Panc1 (cell line): Measurements from ENCODE around the gene CENPP. TPM values are rescaled to one million over a fixed set of nuclear protein-coding genes. Genes with fewer than 3 reads are reported as not detected.

ENCODE experiments used
- ATAC-seq: fragments of 200-7000 bp; cut with Tn5 transposase; 2 replicates; pipeline ENCODE4 v1.9.1; 2020; ENCODE audit warnings: mild to moderate bottlenecking, moderate library complexity
- BruUV-seq: library from RNA; stranded (reverse); fragments of 400-500 nt; replicated peaks from 2 replicates; lab custom pipeline; 2021; lab: Mats Ljungman, UMichigan
- CTCF ChIA-PET: fragments of 300-600 bp; sonication (Branson Sonifier 250); formaldehyde crosslinking; loops from one replicate; lab custom pipeline; 2022; ENCODE audit warnings: antibody characterized with exemption; lab: Charles Lee
- POLR2A ChIA-PET: fragments of 300-600 bp; sonication (Branson Sonifier 250); formaldehyde crosslinking; loops from one replicate; lab custom pipeline; 2022; ENCODE audit warnings: antibody characterized with exemption; lab: Charles Lee
- DNase-seq: peaks from one replicate; pipeline ENCODE4 v3.0.0-alpha.2; 2010; ENCODE audit warnings: low read depth, low spot score
- H3K27ac ChIP-seq: 2 replicates; pipeline ENCODE4 v1.5.1; 2011; ENCODE audit warnings: mild to moderate bottlenecking, low read length, inconsistent platforms
- H3K27me3 ChIP-seq: fragments of 200-500 bp; sonication (Bioruptor generic); 2 replicates; pipeline ENCODE4 v1.6.0; 2014; ENCODE audit warnings: low read length, inconsistent platforms; ENCODE audit not compliant: control insufficient read depth, insufficient read depth
- H3K36me3 ChIP-seq: fragments of 200-500 bp; sonication (Bioruptor generic); 2 replicates; pipeline ENCODE4 v1.5.1; 2014; ENCODE audit warnings: inconsistent platforms, mild to moderate bottlenecking, low read length, moderate library complexity; ENCODE audit not compliant: control insufficient read depth, insufficient read depth
- H3K4me1 ChIP-seq: 2 replicates; pipeline ENCODE4 v1.5.1; 2011; ENCODE audit warnings: inconsistent platforms, mild to moderate bottlenecking, low read length, moderate library complexity; ENCODE audit not compliant: control insufficient read depth, insufficient read depth
- H3K4me3 ChIP-seq, 2 experiments: 2 replicates each; pipeline ENCODE4 v1.5.1; 2011 to 2012; ENCODE audit warnings: low read depth in 2 of 2, low read length in 2 of 2, mild to moderate bottlenecking in 2 of 2, inconsistent platforms in 1 of 2, moderate library complexity in 1 of 2
- H3K9me3 ChIP-seq: fragments of 200-500 bp; sonication (Bioruptor generic); 2 replicates; pipeline ENCODE4 v1.5.1; 2014; ENCODE audit warnings: low read depth, mild to moderate bottlenecking, inconsistent platforms, low read length, moderate library complexity; ENCODE audit not compliant: control insufficient read depth, insufficient read depth
- POLR2AphosphoS5 ChIP-seq: IDR thresholded peaks from 2 replicates; pipeline ENCODE4 v1.6.1; 2012; ENCODE audit warnings: mild to moderate bottlenecking, low read depth, low read length, moderate library complexity
- SIN3A ChIP-seq: IDR thresholded peaks from 2 replicates; pipeline ENCODE4 v1.6.1; 2012; ENCODE audit warnings: low read depth, mild to moderate bottlenecking, low read length, moderate library complexity, borderline replicate concordance; ENCODE audit not compliant: insufficient read depth
- TCF7L2 ChIP-seq: IDR thresholded peaks from 2 replicates; pipeline ENCODE4 v1.6.1; 2011; ENCODE audit warnings: mild to moderate bottlenecking, low read depth, low read length, inconsistent platforms
- in situ Hi-C: cut with HindIII; loops from 2 replicates; pipeline ENCODE4 v1.10.0; 2016; ENCODE audit warnings: low sequenced_read_pairs, low pct_unique_long_range_greater_than_20kb
- intact Hi-C: fragments of 100-400 bp; cut with micrococcal nuclease; formaldehyde crosslinking; loops from one replicate; pipeline ENCODE4 v1.10.0; 2022; ENCODE audit not compliant: unreplicated experiment
- total RNA-seq: library from RNA; stranded (reverse); gene quantifications from one replicate; pipeline ENCODE4 v1.2.1, GENCODE V29; 2021; ENCODE audit not compliant: unreplicated experiment
- TF ChIP-seq, protein P1 (sequence below), 2 experiments: IDR thresholded peaks; 2 replicates each; pipeline ENCODE4 v1.6.1; 2011 to 2012; ENCODE audit warnings: low read depth in 2 of 2, control low read depth in 1 of 2, low read length in 1 of 2, mild to moderate bottlenecking in 1 of 2, moderate library complexity in 1 of 2; ENCODE audit not compliant: insufficient read depth in 1 of 2
- TF ChIP-seq, protein P2 (sequence below): fragments of 450-650 bp; IDR thresholded peaks from 2 replicates; pipeline ENCODE4 v1.5.1; 2017; ENCODE audit warnings: mild to moderate bottlenecking

CENPP gene
- total RNA-seq, 1 experiment from 2014 or later, result 6.7 TPM

DNA sequence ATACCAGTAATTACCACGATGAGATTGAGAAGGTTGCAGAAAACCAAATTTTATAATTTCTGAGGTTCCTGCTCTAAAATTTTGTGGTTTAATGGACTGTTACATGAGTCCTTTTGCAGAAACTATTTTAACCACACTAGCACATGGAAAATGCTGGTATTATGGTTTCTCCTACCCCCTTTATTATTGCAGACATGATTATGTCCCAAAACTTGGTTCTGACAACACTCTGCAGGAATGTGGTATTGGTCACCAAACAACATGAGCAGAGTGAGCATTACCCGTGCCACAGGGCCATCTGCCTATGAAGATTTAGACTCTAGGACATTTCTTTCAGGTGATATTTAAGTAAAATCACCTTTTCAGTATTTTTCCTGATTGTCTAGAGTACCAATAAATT is 212.8 kb downstream of the CENPP start:
- ATAC-seq, result no peak
- no peaks in the 10 kb centered on the region for H3K4me1 ChIP-seq
- no peaks in the 10 kb centered on the region for H3K27me3 ChIP-seq
- no peaks in the 10 kb centered on the region for H3K36me3 ChIP-seq
- CTCF ChIA-PET, result no interaction called here
- no peaks in the 10 kb centered on the region for H3K9me3 ChIP-seq
- no peak for TF ChIP-seq POLR2AphosphoS5
- TF ChIP-seq SIN3A, result no peak
- TF ChIP-seq, protein P1, sequence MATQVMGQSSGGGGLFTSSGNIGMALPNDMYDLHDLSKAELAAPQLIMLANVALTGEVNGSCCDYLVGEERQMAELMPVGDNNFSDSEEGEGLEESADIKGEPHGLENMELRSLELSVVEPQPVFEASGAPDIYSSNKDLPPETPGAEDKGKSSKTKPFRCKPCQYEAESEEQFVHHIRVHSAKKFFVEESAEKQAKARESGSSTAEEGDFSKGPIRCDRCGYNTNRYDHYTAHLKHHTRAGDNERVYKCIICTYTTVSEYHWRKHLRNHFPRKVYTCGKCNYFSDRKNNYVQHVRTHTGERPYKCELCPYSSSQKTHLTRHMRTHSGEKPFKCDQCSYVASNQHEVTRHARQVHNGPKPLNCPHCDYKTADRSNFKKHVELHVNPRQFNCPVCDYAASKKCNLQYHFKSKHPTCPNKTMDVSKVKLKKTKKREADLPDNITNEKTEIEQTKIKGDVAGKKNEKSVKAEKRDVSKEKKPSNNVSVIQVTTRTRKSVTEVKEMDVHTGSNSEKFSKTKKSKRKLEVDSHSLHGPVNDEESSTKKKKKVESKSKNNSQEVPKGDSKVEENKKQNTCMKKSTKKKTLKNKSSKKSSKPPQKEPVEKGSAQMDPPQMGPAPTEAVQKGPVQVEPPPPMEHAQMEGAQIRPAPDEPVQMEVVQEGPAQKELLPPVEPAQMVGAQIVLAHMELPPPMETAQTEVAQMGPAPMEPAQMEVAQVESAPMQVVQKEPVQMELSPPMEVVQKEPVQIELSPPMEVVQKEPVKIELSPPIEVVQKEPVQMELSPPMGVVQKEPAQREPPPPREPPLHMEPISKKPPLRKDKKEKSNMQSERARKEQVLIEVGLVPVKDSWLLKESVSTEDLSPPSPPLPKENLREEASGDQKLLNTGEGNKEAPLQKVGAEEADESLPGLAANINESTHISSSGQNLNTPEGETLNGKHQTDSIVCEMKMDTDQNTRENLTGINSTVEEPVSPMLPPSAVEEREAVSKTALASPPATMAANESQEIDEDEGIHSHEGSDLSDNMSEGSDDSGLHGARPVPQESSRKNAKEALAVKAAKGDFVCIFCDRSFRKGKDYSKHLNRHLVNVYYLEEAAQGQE (IDR thresholded peaks at IDR 0.05; ENCODE audit: insufficient read depth in 1 of 2, low read depth in 2 of 2, low read length in 1 of 2), result no peak
- no peak for TF ChIP-seq TCF7L2
- TF ChIP-seq, protein P2, sequence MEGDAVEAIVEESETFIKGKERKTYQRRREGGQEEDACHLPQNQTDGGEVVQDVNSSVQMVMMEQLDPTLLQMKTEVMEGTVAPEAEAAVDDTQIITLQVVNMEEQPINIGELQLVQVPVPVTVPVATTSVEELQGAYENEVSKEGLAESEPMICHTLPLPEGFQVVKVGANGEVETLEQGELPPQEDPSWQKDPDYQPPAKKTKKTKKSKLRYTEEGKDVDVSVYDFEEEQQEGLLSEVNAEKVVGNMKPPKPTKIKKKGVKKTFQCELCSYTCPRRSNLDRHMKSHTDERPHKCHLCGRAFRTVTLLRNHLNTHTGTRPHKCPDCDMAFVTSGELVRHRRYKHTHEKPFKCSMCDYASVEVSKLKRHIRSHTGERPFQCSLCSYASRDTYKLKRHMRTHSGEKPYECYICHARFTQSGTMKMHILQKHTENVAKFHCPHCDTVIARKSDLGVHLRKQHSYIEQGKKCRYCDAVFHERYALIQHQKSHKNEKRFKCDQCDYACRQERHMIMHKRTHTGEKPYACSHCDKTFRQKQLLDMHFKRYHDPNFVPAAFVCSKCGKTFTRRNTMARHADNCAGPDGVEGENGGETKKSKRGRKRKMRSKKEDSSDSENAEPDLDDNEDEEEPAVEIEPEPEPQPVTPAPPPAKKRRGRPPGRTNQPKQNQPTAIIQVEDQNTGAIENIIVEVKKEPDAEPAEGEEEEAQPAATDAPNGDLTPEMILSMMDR, result no peak
- intact Hi-C loops (no loop called here), in situ Hi-C loops (no loop called here)
- POLR2A ChIA-PET, result no interaction called here
- no TSS peak for BruUV-seq
- H3K4me3 ChIP-seq, result no peak overlapping the region
- DNase-seq, result no peak
- no peak overlapping the region for H3K27ac ChIP-seq

DNA sequence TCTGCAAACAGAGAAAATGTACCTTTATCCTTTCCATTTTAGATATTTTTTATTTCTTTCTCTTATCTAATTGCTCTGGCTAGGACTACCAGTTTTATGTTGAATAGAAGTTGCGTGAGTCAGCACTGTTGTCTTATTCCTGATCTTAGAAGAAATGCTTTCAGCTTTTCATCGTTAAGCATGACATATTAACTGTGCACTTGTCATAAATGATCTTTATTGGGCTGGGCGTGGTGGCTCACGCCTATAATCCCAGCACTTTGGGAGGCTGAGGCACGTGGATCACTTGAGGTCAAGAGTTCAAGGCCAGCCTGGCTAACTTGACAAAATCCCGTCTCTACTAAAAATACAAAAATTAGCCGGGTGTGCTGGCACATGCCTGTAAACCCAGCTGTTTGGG is 218.2 kb downstream of the CENPP start:
- BruUV-seq, result no TSS peak
- H3K36me3 ChIP-seq, result no peaks in the 10 kb centered on the region
- no peaks in the 10 kb centered on the region for H3K27me3 ChIP-seq
- TF ChIP-seq, protein P2, result no peak
- TF ChIP-seq SIN3A, result no peak
- no peak for TF ChIP-seq TCF7L2
- TF ChIP-seq, protein P1 (IDR thresholded peaks at IDR 0.05; ENCODE audit: insufficient read depth in 1 of 2, low read depth in 2 of 2, low read length in 1 of 2), result no peak
- no peak for TF ChIP-seq POLR2AphosphoS5
- H3K4me3 ChIP-seq, result no peak overlapping the region
- in situ Hi-C loops (no loop called here), intact Hi-C loops (no loop called here)
- DNase-seq (no peak), ATAC-seq (no peak)
- CTCF ChIA-PET, result no interaction called here
- POLR2A ChIA-PET, result no interaction called here
- no peaks in the 10 kb centered on the region for H3K4me1 ChIP-seq
- no peaks in the 10 kb centered on the region for H3K9me3 ChIP-seq
- no peak overlapping the region for H3K27ac ChIP-seq
